GM18498 (cell line): ENCODE measurements around the gene C10orf71.

Source experiments
- ATAC-seq: cut with Tn5 transposase; IDR thresholded peaks from one replicate; pipeline ENCODE4 v1.9.1; 2021; ENCODE audit warnings: mild to moderate bottlenecking, moderate library complexity; ENCODE audit not compliant: unreplicated experiment

The C10orf71 gene

GRCh38 chr10:49313501-49314070, 14.6 kb downstream of the C10orf71 start:
- no peak for ATAC-seq

- no peak for ATAC-seq
These were observed 15.8 kb downstream of the C10orf71 start for GRCh38 chr10:49314806-49315205.

- ATAC-seq = no peak
These were observed 19.1 kb downstream of the C10orf71 start for GRCh38 chr10:49318028-49318427.

- no peak for ATAC-seq
These were observed 19.8 kb downstream of the C10orf71 start for GRCh38 chr10:49318755-49319154.

- ATAC-seq = no peak
These were observed 20.2 kb downstream of the C10orf71 start for GRCh38 chr10:49319206-49319605.

- ATAC-seq = no peak
These were observed 21.2 kb downstream of the C10orf71 start for GRCh38 chr10:49320191-49320590.

GRCh38 chr10:49321021-49321420, 22.1 kb downstream of the C10orf71 start:
- ATAC-seq = no peak

- no peak for ATAC-seq
These were observed 23.6 kb downstream of the C10orf71 start for GRCh38 chr10:49322371-49323170.

- no peak for ATAC-seq
These were observed 24.4 kb downstream of the C10orf71 start for GRCh38 chr10:49323171-49323895.

GRCh38 chr10:49323896-49324270, 24.9 kb downstream of the C10orf71 start:
- ATAC-seq = no peak

- ATAC-seq = no peak
These were observed 25.7 kb downstream of the C10orf71 start for GRCh38 chr10:49324711-49325110.

GRCh38 chr10:49325131-49325915, 26.4 kb downstream of the C10orf71 start:
- no peak for ATAC-seq

GRCh38 chr10:49325916-49326783, 27.2 kb downstream of the C10orf71 start:
- no peak for ATAC-seq

- no peak for ATAC-seq
These were observed 28.3 kb downstream of the C10orf71 start for GRCh38 chr10:49327036-49327813.

- ATAC-seq = no peak
These were observed 29.6 kb downstream of the C10orf71 start for GRCh38 chr10:49328401-49329145.

- ATAC-seq = no peak
These were observed 30.2 kb downstream of the C10orf71 start for GRCh38 chr10:49329146-49329505.

GRCh38 chr10:49330127-49330665, 31.2 kb downstream of the C10orf71 start:
- ATAC-seq = no peak

- ATAC-seq = no peak
These were observed 32.5 kb downstream of the C10orf71 start for GRCh38 chr10:49331431-49331830.

- no peak for ATAC-seq
These were observed 33.4 kb downstream of the C10orf71 start for GRCh38 chr10:49332333-49332732.
